ENCODE results near the gene ADAM19. TPM values are rescaled to one million over a fixed set of nuclear protein-coding genes. Genes with fewer than 3 reads are reported as not detected.

ADAM19 gene
- polyA plus RNA-seq, 1 of the 3 experiments (the other 2 are of a cell fraction): 46.9 TPM

GRCh38 chr5:157584628-157585027 lies 9.1 kb upstream of the ADAM19 start:
- no peak overlapping the region for H2AFZ ChIP-seq (ENCODE audit: low read depth)
- no peaks in the 10 kb centered on the region for H4K20me1 ChIP-seq (ENCODE audit: insufficient read depth)
- H3K4me1 ChIP-seq (ENCODE audit: control insufficient read depth in 1 of 2, insufficient read depth in 2 of 2, low read depth in 1 of 2, low read length in 1 of 2): no peaks in the 10 kb centered on the region
- no peak overlapping the region for H3K9ac ChIP-seq
- H3K36me3 ChIP-seq (replicated peaks in 1 of 2; ENCODE audit: control insufficient read depth in 1 of 2, insufficient read depth in 2 of 2, low read length in 1 of 2): no peaks in the 10 kb centered on the region
- H3F3A ChIP-seq (replicated peaks; ENCODE audit: insufficient read depth): peaks cover 7% of the 10 kb centered on the region
- H3K9me2 ChIP-seq: no peaks in the 10 kb centered on the region
- H3K4me3 ChIP-seq (ENCODE audit: low read depth in 2 of 2, low read length in 1 of 2): no peak overlapping the region
- H3K79me2 ChIP-seq (ENCODE audit: insufficient read depth): no peaks in the 10 kb centered on the region
- 37% methylated on average over 1 of the region's 1 CpG for WGBS (ENCODE audit: low lambda C conversion rate)
- ChIA-PET CTCF (no interaction called here), POLR2A (no interaction called here)
- no peak for DNase-seq
- TF ChIP-seq SIN3A (IDR thresholded peaks at IDR 0.05; ENCODE audit: borderline replicate concordance, low read depth, low read length) (no peak), MAX (IDR thresholded peaks at IDR 0.05; ENCODE audit: low read depth) (no peak), FOXM1 (IDR thresholded peaks at IDR 0.05; ENCODE audit: low read depth) (no peak), YY1 (IDR thresholded peaks at IDR 0.05; ENCODE audit: low read depth) (no peak), TCF12 (IDR thresholded peaks at IDR 0.05) (no peak), TAF1 (IDR thresholded peaks at IDR 0.05; ENCODE audit: borderline replicate concordance, low read depth, low read length) (no peak), GATA2 (CRISPR knock-in tag; IDR thresholded peaks at IDR 0.05) (no peak), RXRA (IDR thresholded peaks at IDR 0.05; ENCODE audit: borderline replicate concordance, low read depth) (no peak), TEAD4 (IDR thresholded peaks at IDR 0.05; ENCODE audit: borderline replicate concordance, insufficient read depth) (no peak), FOXJ3 (CRISPR knock-in tag; IDR thresholded peaks at IDR 0.05) (no peak), GABPA (IDR thresholded peaks at IDR 0.05; ENCODE audit: low read depth) (no peak)
- TF ChIP-seq, protein P1, sequence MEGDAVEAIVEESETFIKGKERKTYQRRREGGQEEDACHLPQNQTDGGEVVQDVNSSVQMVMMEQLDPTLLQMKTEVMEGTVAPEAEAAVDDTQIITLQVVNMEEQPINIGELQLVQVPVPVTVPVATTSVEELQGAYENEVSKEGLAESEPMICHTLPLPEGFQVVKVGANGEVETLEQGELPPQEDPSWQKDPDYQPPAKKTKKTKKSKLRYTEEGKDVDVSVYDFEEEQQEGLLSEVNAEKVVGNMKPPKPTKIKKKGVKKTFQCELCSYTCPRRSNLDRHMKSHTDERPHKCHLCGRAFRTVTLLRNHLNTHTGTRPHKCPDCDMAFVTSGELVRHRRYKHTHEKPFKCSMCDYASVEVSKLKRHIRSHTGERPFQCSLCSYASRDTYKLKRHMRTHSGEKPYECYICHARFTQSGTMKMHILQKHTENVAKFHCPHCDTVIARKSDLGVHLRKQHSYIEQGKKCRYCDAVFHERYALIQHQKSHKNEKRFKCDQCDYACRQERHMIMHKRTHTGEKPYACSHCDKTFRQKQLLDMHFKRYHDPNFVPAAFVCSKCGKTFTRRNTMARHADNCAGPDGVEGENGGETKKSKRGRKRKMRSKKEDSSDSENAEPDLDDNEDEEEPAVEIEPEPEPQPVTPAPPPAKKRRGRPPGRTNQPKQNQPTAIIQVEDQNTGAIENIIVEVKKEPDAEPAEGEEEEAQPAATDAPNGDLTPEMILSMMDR (IDR thresholded peaks at IDR 0.05): no peak
- no peaks in the 10 kb centered on the region for H3K27me3 ChIP-seq (ENCODE audit: insufficient read depth)
- no peaks in the 10 kb centered on the region for H3K9me3 ChIP-seq
- no peak overlapping the region for H3K27ac ChIP-seq (ENCODE audit: low read depth in 2 of 2, low read length in 1 of 2)
- H3K4me2 ChIP-seq: no peak overlapping the region

- no peak for DNase-seq
- Histone ChIP-seq H3K4me1 (ENCODE audit: control insufficient read depth in 1 of 2, insufficient read depth in 2 of 2, low read depth in 1 of 2, low read length in 1 of 2) (no peaks in the 10 kb centered on the region), H3K27me3 (ENCODE audit: insufficient read depth) (no peaks in the 10 kb centered on the region), H2AFZ (ENCODE audit: low read depth) (no peak overlapping the region), H3K9me3 (no peaks in the 10 kb centered on the region), H3K9me2 (no peaks in the 10 kb centered on the region), H4K20me1 (ENCODE audit: insufficient read depth) (no peaks in the 10 kb centered on the region), H3K4me3 (ENCODE audit: low read depth in 2 of 2, low read length in 1 of 2) (no peak overlapping the region), H3K4me2 (no peak overlapping the region), H3K27ac (ENCODE audit: low read depth in 2 of 2, low read length in 1 of 2) (no peak overlapping the region; a peak in 1 of 4 replicates), H3K79me2 (ENCODE audit: insufficient read depth) (no peaks in the 10 kb centered on the region), H3F3A (replicated peaks; ENCODE audit: insufficient read depth) (peaks cover 6% of the 10 kb centered on the region), H3K36me3 (replicated peaks in 1 of 2; ENCODE audit: control insufficient read depth in 1 of 2, insufficient read depth in 2 of 2, low read length in 1 of 2) (no peaks in the 10 kb centered on the region), H3K9ac (no peak overlapping the region)
- 88% methylated on average over 10 of the region's 10 CpGs for WGBS (ENCODE audit: low lambda C conversion rate)
- ChIA-PET CTCF (no interaction called here), POLR2A (no interaction called here)
- TF ChIP-seq, protein P1 (IDR thresholded peaks at IDR 0.05): no peak
- TF ChIP-seq TCF12 (IDR thresholded peaks at IDR 0.05): no peak
- TF ChIP-seq FOSL2 (IDR thresholded peaks at IDR 0.05; ENCODE audit: borderline replicate concordance, low read depth): no peak
Observed at GRCh38 chr5:157582731-157583620, 7.4 kb upstream of the ADAM19 start.

Measured in SK-N-SH (cell line).